Heart left ventricle (tissue), 13 donors: ENCODE data around the gene TMEM273.

Experiments
- CTCF ChIP-seq, 12 donors: fragments of 200-600 bp; sonication (generic) in 4 of 12; IDR thresholded peaks; one replicate each; pipeline versions ENCODE4 v1.5.0 to v1.8.0; 2018 to 2022; ENCODE audit warnings: antibody characterized with exemption in 12 of 12, mild to moderate bottlenecking in 5 of 12
- POLR2A ChIP-seq, 2 donors: fragments of 450-650 bp; IDR thresholded peaks; one replicate each; pipeline ENCODE4 v1.6.1; 2017; ENCODE audit warnings: antibody characterized with exemption in 2 of 2, mild to moderate bottlenecking in 2 of 2, moderate library complexity in 2 of 2
- donor health status: ischemic (EF 13 %, LVEDD 7.1; RV severe dilation, severe dysfunction).
- donor health status: DM: no; HTN: yes; CAD: no.
- donor health status: DM: no; HTN: no; CAD: no.
- donor health status: ischemic (EF 25% LVEDD 6.9; RV normal size, moderate dysfunction).
- donor health status: ischemic (EF 25% LVEDD 5.7; RV mildly dilated, moderate dysfunction).
- donor health status: ischemic (EF 35%, LVEDD 5.7; RV mildly dilated, moderate dysfunction).
- donor health status: nonischemic (EF 11% LVEDD 7.7; RV severe dilation, severe dysfunction).
- donor health status: DM: yes; HTN: yes; CAD: no.
- donor health status: PGD.
- donor health status: ischemic (EF 29% LVEDD 5.4; RV normal size, mild dysfunction).
- donor health status: nonischemic (EF 23%, LVEDD 6.1; RV moderate dilation, normal function).

- TF ChIP-seq CTCF (IDR thresholded peaks at IDR 0.05) (no peak), POLR2A (IDR thresholded peaks at IDR 0.05) (no peak)
Observed at GRCh38 chr10:49191349-49191748, 3.2 kb upstream of the TMEM273 start.
